A549 (cell line): ENCODE results near the gene LGALS14. TPM values are rescaled to one million over a fixed set of nuclear protein-coding genes. Genes with fewer than 3 reads are reported as not detected.

ENCODE experiments used
- polyA plus RNA-seq, 4 experiments: library from polyadenylated mRNA; depleted of rRNA in 3 of 4; stranded (reverse); fragments of >200 nt; fragmentation: RNase III in 1 of 4; extraction: RNeasy Plus Mini Kit Qiagen cat#74134 plus additional on column Dnase treatment in 1 of 4; gene quantifications; 2 replicates in 3 of 4; 3 replicates in 1 of 4; pipeline ENCODE4 v1.2.3, GENCODE V29; 2011 to 2017
- small RNA-seq, 6 experiments: library from RNA; depleted of rRNA; stranded (forward); fragments of <200 nt; gene quantifications; one replicate each; pipeline ENCODE3, GENCODE V24; 2012

The LGALS14 gene
- polyA plus RNA-seq, 2 of the 4 experiments (the other 2 are of a cell fraction), result not detected

Small RNA genes lying within 50 kb of the gene (small RNA-seq; reads per million reads assigned to genes)
- 0 reads per million in 6 experiments for gene RPS29P27

Other genes starting within 250 kb of the LGALS14 start
- gene TIMM50, start 223.6 kb upstream of the LGALS14 start, polyA plus RNA-seq (2011; rRNA removed), result 234 and 246 TPM in 2 replicates
- 196 to 206 TPM (median 204 TPM) in 3 replicates for gene TIMM50, start 223.6 kb upstream of the LGALS14 start, polyA plus RNA-seq (2017; fragmentation: RNase III; extraction: RNeasy Plus Mini Kit Qiagen cat#74134 plus additional on column Dnase treatment)
- gene DLL3, start 205.5 kb upstream of the LGALS14 start, polyA plus RNA-seq (2011; rRNA removed), result 6.8 and 8.3 TPM in 2 replicates
- gene DLL3, start 205.5 kb upstream of the LGALS14 start, polyA plus RNA-seq (2017; fragmentation: RNase III; extraction: RNeasy Plus Mini Kit Qiagen cat#74134 plus additional on column Dnase treatment), result 6.7 TPM in 3 replicates
- not detected in 2 replicates for gene SELENOV, start 189.3 kb upstream of the LGALS14 start, polyA plus RNA-seq (2011; rRNA removed)
- gene SELENOV, start 189.3 kb upstream of the LGALS14 start, polyA plus RNA-seq (2017; fragmentation: RNase III; extraction: RNeasy Plus Mini Kit Qiagen cat#74134 plus additional on column Dnase treatment), result not detected in 3 replicates
- gene EID2B, start 171.6 kb upstream of the LGALS14 start, polyA plus RNA-seq (2011; rRNA removed), result 9.4 and 10.9 TPM in 2 replicates
- 9.2 to 10.1 TPM (median 9.3 TPM) in 3 replicates for gene EID2B, start 171.6 kb upstream of the LGALS14 start, polyA plus RNA-seq (2017; fragmentation: RNase III; extraction: RNeasy Plus Mini Kit Qiagen cat#74134 plus additional on column Dnase treatment)
- gene EID2, start 164.3 kb upstream of the LGALS14 start, polyA plus RNA-seq (2011; rRNA removed), result 23.2 and 26.1 TPM in 2 replicates
- 49.2 to 53.0 TPM (median 52.9 TPM) in 3 replicates for gene EID2, start 164.3 kb upstream of the LGALS14 start, polyA plus RNA-seq (2017; fragmentation: RNase III; extraction: RNeasy Plus Mini Kit Qiagen cat#74134 plus additional on column Dnase treatment)
- not detected in 2 replicates for gene LGALS13, start 102.0 kb upstream of the LGALS14 start, polyA plus RNA-seq (2011; rRNA removed)
- gene LGALS13, start 102.0 kb upstream of the LGALS14 start, polyA plus RNA-seq (2017; fragmentation: RNase III; extraction: RNeasy Plus Mini Kit Qiagen cat#74134 plus additional on column Dnase treatment), result not detected in 3 replicates
- not detected in 2 replicates for gene LGALS16, start 48.6 kb upstream of the LGALS14 start, polyA plus RNA-seq (2011; rRNA removed)
- gene LGALS16, start 48.6 kb upstream of the LGALS14 start, polyA plus RNA-seq (2017; fragmentation: RNase III; extraction: RNeasy Plus Mini Kit Qiagen cat#74134 plus additional on column Dnase treatment), result not detected in 3 replicates
- not detected in 2 replicates for gene CLC, start 33.5 kb downstream of the LGALS14 start, polyA plus RNA-seq (2011; rRNA removed)
- not detected in 3 replicates for gene CLC, start 33.5 kb downstream of the LGALS14 start, polyA plus RNA-seq (2017; fragmentation: RNase III; extraction: RNeasy Plus Mini Kit Qiagen cat#74134 plus additional on column Dnase treatment)
- not detected in 2 replicates for gene LEUTX, start 74.4 kb downstream of the LGALS14 start, polyA plus RNA-seq (2011; rRNA removed)
- not detected in 3 replicates for gene LEUTX, start 74.4 kb downstream of the LGALS14 start, polyA plus RNA-seq (2017; fragmentation: RNase III; extraction: RNeasy Plus Mini Kit Qiagen cat#74134 plus additional on column Dnase treatment)
- gene DYRK1B, start 129.7 kb downstream of the LGALS14 start, polyA plus RNA-seq (2011; rRNA removed), result 13.8 and 17.3 TPM in 2 replicates
- gene DYRK1B, start 129.7 kb downstream of the LGALS14 start, polyA plus RNA-seq (2017; fragmentation: RNase III; extraction: RNeasy Plus Mini Kit Qiagen cat#74134 plus additional on column Dnase treatment), result 12.9 to 21.2 TPM (median 18.6 TPM) in 3 replicates
- 716 and 970 TPM in 2 replicates for gene FBL, start 141.9 kb downstream of the LGALS14 start, polyA plus RNA-seq (2011; rRNA removed)
- gene FBL, start 141.9 kb downstream of the LGALS14 start, polyA plus RNA-seq (2017; fragmentation: RNase III; extraction: RNeasy Plus Mini Kit Qiagen cat#74134 plus additional on column Dnase treatment), result 1,011 to 1,141 TPM (median 1,077 TPM) in 3 replicates
- gene FCGBP, start 230.2 kb downstream of the LGALS14 start, polyA plus RNA-seq (2011; rRNA removed), result 1.4 and 2.8 TPM in 2 replicates
- 0.61 to 0.74 TPM (median 0.62 TPM) in 3 replicates for gene FCGBP, start 230.2 kb downstream of the LGALS14 start, polyA plus RNA-seq (2017; fragmentation: RNase III; extraction: RNeasy Plus Mini Kit Qiagen cat#74134 plus additional on column Dnase treatment)